Neural cell (in vitro differentiated cells): ENCODE results near the gene SLC6A4. TPM values are rescaled to one million over a fixed set of nuclear protein-coding genes. Genes with fewer than 3 reads are reported as not detected.

Experiments used
- H2AFZ ChIP-seq: fragments of 200-600, 300-800 bp; sonication (generic), shearing (Covaris generic); 2 replicates; pipeline ENCODE4 v1.6.0; 2014; ENCODE audit warnings: low read depth, mild to moderate bottlenecking, antibody characterized with exemption, low read length, moderate library complexity
- H3F3A ChIP-seq: fragments of 200-600 bp; shearing (Covaris generic); 2 replicates; pipeline ENCODE4 v1.6.1; 2016; ENCODE audit warnings: mild to moderate bottlenecking, moderate library complexity, mixed read lengths, antibody characterized with exemption, low read length; ENCODE audit not compliant: insufficient read depth, poor library complexity, severe bottlenecking
- H3K27ac ChIP-seq: fragments of 200-600, 300-800 bp; sonication (generic), shearing (Covaris generic); 2 replicates; pipeline ENCODE4 v1.5.1; 2014; ENCODE audit warnings: mild to moderate bottlenecking, low read length, moderate library complexity
- H3K27me3 ChIP-seq: fragments of 300-800, 200-600 bp; sonication (generic), shearing (Covaris generic); 2 replicates; pipeline ENCODE4 v1.6.0; 2014; ENCODE audit warnings: mild to moderate bottlenecking, low read depth, low read length, moderate library complexity; ENCODE audit not compliant: insufficient read depth
- H3K36me3 ChIP-seq: fragments of 300-800, 200-600 bp; sonication (generic), shearing (Covaris generic); 2 replicates; pipeline ENCODE4 v1.5.1; 2014; ENCODE audit warnings: mild to moderate bottlenecking, antibody characterized with exemption, low read length, moderate library complexity; ENCODE audit not compliant: insufficient read depth
- H3K4me2 ChIP-seq: fragments of 300-800, 200-600 bp; sonication (generic), shearing (Covaris generic); 2 replicates; pipeline ENCODE4 v1.6.0; 2014; ENCODE audit warnings: mild to moderate bottlenecking, low read length
- H3K4me3 ChIP-seq: fragments of 300-800, 200-600 bp; sonication (generic), shearing (Covaris generic); 2 replicates; pipeline ENCODE4 v1.5.1; 2014; ENCODE audit warnings: mild to moderate bottlenecking, low read length, moderate library complexity
- H3K79me2 ChIP-seq: fragments of 200-600 bp; shearing (Covaris generic); replicated peaks from 2 replicates; pipeline ENCODE4 v1.6.0; 2014; ENCODE audit warnings: mild to moderate bottlenecking, low read length, moderate library complexity; ENCODE audit not compliant: insufficient read depth
- H3K9ac ChIP-seq: fragments of 300-800, 200-600 bp; sonication (generic), shearing (Covaris generic); 2 replicates; pipeline ENCODE4 v1.6.1; 2016; ENCODE audit warnings: mild to moderate bottlenecking, low read length, mixed read lengths
- H3K9me2 ChIP-seq: fragments of 200-600 bp; shearing (Covaris generic); 2 replicates; pipeline ENCODE4 v1.6.1; 2016; ENCODE audit warnings: mild to moderate bottlenecking, low read length, mixed read lengths; ENCODE audit not compliant: insufficient read depth
- H3K9me3 ChIP-seq: fragments of 200-600, 300-800 bp; sonication (generic), shearing (Covaris generic); 2 replicates; pipeline ENCODE4 v1.6.1; 2016; ENCODE audit warnings: mild to moderate bottlenecking, mixed run types, low read length, moderate library complexity, mixed read lengths
- H4K20me1 ChIP-seq: fragments of 200-600 bp; shearing (Covaris generic); 2 replicates; pipeline ENCODE4 v1.6.1; 2016; ENCODE audit warnings: mild to moderate bottlenecking, mixed run types; ENCODE audit not compliant: insufficient read depth
- EP300 ChIP-seq: fragments of 450-650 bp; conservative IDR thresholded peaks from 2 replicates; pipeline ENCODE4 v1.6.1; 2014; ENCODE audit warnings: antibody characterized with exemption, mild to moderate bottlenecking, moderate library complexity; ENCODE audit not compliant: poor library complexity, severe bottlenecking
- EZH2 ChIP-seq: fragments of 200-600, 300-800 bp; shearing (Covaris generic), sonication (generic); IDR thresholded peaks from 2 replicates; pipeline ENCODE4 v1.6.1; 2014; ENCODE audit warnings: antibody characterized with exemption, low read length, borderline replicate concordance, mild to moderate bottlenecking; ENCODE audit not compliant: insufficient read depth, poor library complexity, severe bottlenecking
- MXI1 ChIP-seq: fragments of 450-650 bp; conservative IDR thresholded peaks from 2 replicates; pipeline ENCODE4 v1.6.1; 2014; ENCODE audit warnings: antibody characterized with exemption, mild to moderate bottlenecking; ENCODE audit not compliant: poor library complexity, severe bottlenecking
- POLR2AphosphoS5 ChIP-seq: IDR thresholded peaks from 2 replicates; pipeline ENCODE4 v1.6.1; 2012
- RAD21 ChIP-seq: fragments of 450-650 bp; conservative IDR thresholded peaks from 2 replicates; pipeline ENCODE4 v1.6.1; 2014; ENCODE audit warnings: antibody characterized with exemption, mild to moderate bottlenecking, moderate library complexity
- SMC3 ChIP-seq: fragments of 450-650 bp; conservative IDR thresholded peaks from 2 replicates; pipeline ENCODE4 v1.6.1; 2014; ENCODE audit warnings: antibody characterized with exemption, mild to moderate bottlenecking, moderate library complexity; ENCODE audit not compliant: poor library complexity
- TAF1 ChIP-seq: IDR thresholded peaks from 2 replicates; pipeline ENCODE4 v1.6.1; 2012; ENCODE audit warnings: low read depth
- polyA plus RNA-seq: library from polyadenylated mRNA; depleted of rRNA; stranded (reverse); fragments of >200 nt; gene quantifications from 2 replicates; pipeline ENCODE4 v1.2.3, GENCODE V29; 2014
- TF ChIP-seq, protein P1 (sequence below): IDR thresholded peaks from 2 replicates; pipeline ENCODE4 v1.6.1; 2012; ENCODE audit warnings: borderline replicate concordance
- TF ChIP-seq, protein P2 (sequence below): fragments of 450-650 bp; IDR thresholded peaks from 2 replicates; pipeline ENCODE4 v1.5.1; 2014; ENCODE audit warnings: antibody characterized with exemption, mild to moderate bottlenecking, moderate library complexity; ENCODE audit not compliant: poor library complexity, severe bottlenecking

Gene SLC6A4
- polyA plus RNA-seq, 1 donor from 2014 or later: 1.1 TPM

DNA sequence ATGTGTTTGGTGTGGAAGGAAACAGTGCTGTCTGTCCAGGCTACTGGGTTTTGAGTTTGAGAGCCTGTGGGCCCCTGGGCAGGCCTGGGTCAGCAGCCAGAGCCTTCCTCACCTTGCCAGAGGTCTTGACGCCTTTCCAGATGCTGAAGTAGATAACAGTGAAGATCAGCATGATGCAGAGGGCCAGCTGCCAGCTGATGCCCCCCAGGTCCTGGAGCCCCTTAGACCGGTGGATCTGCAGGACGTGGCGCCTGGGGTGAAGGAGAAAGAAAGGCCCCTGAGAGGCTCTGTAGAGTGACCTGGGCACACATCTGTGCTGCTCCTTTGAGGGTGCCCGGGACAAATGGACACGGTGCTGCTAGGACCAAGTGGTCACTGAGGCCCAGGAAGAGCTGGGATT lies 18.4 kb downstream of the SLC6A4 start:
- Histone ChIP-seq H3F3A (no peaks in the 10 kb centered on the region), H3K36me3 (no peaks in the 10 kb centered on the region), H3K9me2 (no peaks in the 10 kb centered on the region), H3K79me2 (no peaks in the 10 kb centered on the region), H3K9me3 (no peaks in the 10 kb centered on the region), H3K27ac (no peak overlapping the region), H3K9ac (no peak overlapping the region), H3K27me3 (no peaks in the 10 kb centered on the region), H3K4me3 (no peak overlapping the region), H2AFZ (no peak overlapping the region), H4K20me1 (no peaks in the 10 kb centered on the region), H3K4me2 (no peak overlapping the region)
- no peak for TF ChIP-seq EZH2
- no peak for TF ChIP-seq TAF1
- TF ChIP-seq POLR2AphosphoS5: no peak
- TF ChIP-seq, protein P1, sequence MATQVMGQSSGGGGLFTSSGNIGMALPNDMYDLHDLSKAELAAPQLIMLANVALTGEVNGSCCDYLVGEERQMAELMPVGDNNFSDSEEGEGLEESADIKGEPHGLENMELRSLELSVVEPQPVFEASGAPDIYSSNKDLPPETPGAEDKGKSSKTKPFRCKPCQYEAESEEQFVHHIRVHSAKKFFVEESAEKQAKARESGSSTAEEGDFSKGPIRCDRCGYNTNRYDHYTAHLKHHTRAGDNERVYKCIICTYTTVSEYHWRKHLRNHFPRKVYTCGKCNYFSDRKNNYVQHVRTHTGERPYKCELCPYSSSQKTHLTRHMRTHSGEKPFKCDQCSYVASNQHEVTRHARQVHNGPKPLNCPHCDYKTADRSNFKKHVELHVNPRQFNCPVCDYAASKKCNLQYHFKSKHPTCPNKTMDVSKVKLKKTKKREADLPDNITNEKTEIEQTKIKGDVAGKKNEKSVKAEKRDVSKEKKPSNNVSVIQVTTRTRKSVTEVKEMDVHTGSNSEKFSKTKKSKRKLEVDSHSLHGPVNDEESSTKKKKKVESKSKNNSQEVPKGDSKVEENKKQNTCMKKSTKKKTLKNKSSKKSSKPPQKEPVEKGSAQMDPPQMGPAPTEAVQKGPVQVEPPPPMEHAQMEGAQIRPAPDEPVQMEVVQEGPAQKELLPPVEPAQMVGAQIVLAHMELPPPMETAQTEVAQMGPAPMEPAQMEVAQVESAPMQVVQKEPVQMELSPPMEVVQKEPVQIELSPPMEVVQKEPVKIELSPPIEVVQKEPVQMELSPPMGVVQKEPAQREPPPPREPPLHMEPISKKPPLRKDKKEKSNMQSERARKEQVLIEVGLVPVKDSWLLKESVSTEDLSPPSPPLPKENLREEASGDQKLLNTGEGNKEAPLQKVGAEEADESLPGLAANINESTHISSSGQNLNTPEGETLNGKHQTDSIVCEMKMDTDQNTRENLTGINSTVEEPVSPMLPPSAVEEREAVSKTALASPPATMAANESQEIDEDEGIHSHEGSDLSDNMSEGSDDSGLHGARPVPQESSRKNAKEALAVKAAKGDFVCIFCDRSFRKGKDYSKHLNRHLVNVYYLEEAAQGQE: no peak
- no peak for TF ChIP-seq MXI1
- no peak for TF ChIP-seq EP300
- no peak for TF ChIP-seq RAD21
- no peak for TF ChIP-seq SMC3
- TF ChIP-seq, protein P2, sequence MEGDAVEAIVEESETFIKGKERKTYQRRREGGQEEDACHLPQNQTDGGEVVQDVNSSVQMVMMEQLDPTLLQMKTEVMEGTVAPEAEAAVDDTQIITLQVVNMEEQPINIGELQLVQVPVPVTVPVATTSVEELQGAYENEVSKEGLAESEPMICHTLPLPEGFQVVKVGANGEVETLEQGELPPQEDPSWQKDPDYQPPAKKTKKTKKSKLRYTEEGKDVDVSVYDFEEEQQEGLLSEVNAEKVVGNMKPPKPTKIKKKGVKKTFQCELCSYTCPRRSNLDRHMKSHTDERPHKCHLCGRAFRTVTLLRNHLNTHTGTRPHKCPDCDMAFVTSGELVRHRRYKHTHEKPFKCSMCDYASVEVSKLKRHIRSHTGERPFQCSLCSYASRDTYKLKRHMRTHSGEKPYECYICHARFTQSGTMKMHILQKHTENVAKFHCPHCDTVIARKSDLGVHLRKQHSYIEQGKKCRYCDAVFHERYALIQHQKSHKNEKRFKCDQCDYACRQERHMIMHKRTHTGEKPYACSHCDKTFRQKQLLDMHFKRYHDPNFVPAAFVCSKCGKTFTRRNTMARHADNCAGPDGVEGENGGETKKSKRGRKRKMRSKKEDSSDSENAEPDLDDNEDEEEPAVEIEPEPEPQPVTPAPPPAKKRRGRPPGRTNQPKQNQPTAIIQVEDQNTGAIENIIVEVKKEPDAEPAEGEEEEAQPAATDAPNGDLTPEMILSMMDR: no peak

DNA sequence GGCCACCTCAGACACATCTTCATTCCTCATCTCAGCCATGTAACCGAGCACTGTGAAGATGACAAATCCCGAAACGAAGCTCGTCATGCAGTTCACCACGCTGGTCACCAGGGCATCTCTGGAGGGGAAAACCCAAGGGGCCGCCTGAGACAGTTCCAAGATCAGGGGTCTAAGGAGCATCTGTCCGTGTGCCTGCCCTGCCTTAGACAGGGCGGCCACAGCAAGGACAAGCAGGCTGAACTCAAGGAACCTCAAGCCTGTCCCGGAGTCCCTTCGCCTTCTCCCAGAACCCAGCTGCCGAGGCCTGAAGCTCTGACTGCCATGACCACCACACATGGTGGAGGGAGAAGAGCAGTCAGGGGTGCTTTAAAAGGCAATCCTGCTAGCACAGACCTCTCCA lies 22.7 kb downstream of the SLC6A4 start:
- Histone ChIP-seq H3K4me2 (no peak overlapping the region), H3K9ac (no peak overlapping the region), H4K20me1 (no peaks in the 10 kb centered on the region), H3K36me3 (no peaks in the 10 kb centered on the region), H3K9me3 (no peaks in the 10 kb centered on the region), H3K9me2 (no peaks in the 10 kb centered on the region), H2AFZ (no peak overlapping the region), H3F3A (no peaks in the 10 kb centered on the region), H3K4me3 (no peak overlapping the region), H3K27me3 (no peaks in the 10 kb centered on the region), H3K79me2 (no peaks in the 10 kb centered on the region), H3K27ac (no peak overlapping the region)
- no peak for TF ChIP-seq MXI1
- TF ChIP-seq EP300: no peak
- no peak for TF ChIP-seq TAF1
- no peak for TF ChIP-seq SMC3
- no peak for TF ChIP-seq EZH2
- no peak for TF ChIP-seq POLR2AphosphoS5
- no peak for TF ChIP-seq RAD21
- TF ChIP-seq, protein P2: no peak
- TF ChIP-seq, protein P1: no peak
